OCI-M2 (cell line): Measurements from ENCODE around the gene WNT16.

Experiments
- DNase-seq: peaks from one replicate; lab custom pipeline; 2025; ENCODE audit not compliant: unreplicated experiment; lab: John Stamatoyannopoulos, UW

WNT16 gene

DNA sequence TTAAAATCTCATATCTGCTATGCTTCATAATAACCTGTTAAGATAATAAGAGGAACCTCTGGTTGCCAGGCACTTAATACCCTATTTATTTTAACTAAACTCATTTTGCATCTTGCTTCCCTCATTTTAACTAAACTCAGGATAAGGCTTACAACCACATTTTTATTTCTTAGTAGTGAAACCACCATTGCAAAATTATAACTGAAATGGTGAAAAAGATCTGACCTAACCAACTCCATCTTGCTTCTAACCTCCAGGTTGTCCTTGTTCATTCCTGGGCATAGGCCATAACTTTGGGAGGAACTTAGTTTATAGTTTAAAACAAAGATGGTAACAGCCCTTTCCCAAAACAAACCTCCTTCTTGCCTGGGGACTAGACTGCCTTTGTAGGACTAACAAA is 61.3 kb downstream of the WNT16 start:
- no peak for DNase-seq

DNA sequence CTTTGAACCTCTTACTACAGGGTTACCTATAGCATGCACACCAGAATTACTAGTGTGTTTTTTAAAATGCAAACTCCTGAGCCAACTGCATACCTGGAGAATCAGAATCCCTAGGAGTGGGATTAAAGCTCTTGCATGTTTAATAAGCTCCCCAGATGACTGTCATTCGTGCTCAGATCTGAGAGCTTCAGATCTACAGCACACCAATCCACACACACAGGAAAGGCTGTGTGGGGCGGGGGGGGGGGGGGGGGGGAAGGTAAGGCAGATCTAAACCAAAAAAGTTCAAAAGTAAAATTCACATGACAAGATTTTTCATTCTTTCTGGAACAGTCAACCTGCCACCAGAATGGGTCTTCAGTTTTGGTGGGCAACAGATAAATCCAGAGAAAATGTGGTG is 61.8 kb downstream of the WNT16 start:
- DNase-seq = no peak
